Astrocyte of the spinal cord (primary cell): Measurements from ENCODE around the gene PTPRD.

Source experiments
- DNase-seq: peaks from one replicate; pipeline ENCODE4 v3.0.0; 2011; ENCODE audit warnings: low read depth, low spot score
- H3K4me3 ChIP-seq: 2 replicates; pipeline ENCODE4 v1.5.1; 2011; ENCODE audit warnings: low read depth, mild to moderate bottlenecking, low read length, moderate library complexity
- in situ Hi-C: cut with HindIII; loops from 2 replicates; pipeline ENCODE4 v1.10.0; 2017; ENCODE audit warnings: low sequenced_read_pairs
- TF ChIP-seq, protein P1 (sequence below): IDR thresholded peaks from 2 replicates; pipeline ENCODE4 v1.5.1; 2012; ENCODE audit warnings: low read depth, mild to moderate bottlenecking, low read length, inconsistent platforms

PTPRD gene

DNA sequence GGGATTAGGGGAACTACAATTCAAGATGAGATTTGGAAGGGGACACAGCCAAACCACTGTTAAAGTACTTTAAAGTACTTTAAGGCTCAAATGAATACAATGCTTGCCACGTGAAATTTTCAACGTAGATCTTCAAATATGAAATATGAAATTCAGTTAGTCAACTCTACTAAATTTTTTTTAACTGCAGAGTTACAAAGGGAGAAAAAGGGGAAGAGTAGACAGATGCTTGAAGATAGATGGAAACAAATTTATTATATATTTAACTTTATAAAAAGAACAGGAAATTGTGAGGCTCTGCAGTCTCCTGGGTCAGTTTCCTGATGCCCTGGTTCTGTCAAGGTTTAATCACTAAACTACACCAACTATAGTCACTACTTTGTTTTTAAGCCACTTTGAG is 2027.8 kb downstream of the PTPRD start:
- TF ChIP-seq, protein P1, sequence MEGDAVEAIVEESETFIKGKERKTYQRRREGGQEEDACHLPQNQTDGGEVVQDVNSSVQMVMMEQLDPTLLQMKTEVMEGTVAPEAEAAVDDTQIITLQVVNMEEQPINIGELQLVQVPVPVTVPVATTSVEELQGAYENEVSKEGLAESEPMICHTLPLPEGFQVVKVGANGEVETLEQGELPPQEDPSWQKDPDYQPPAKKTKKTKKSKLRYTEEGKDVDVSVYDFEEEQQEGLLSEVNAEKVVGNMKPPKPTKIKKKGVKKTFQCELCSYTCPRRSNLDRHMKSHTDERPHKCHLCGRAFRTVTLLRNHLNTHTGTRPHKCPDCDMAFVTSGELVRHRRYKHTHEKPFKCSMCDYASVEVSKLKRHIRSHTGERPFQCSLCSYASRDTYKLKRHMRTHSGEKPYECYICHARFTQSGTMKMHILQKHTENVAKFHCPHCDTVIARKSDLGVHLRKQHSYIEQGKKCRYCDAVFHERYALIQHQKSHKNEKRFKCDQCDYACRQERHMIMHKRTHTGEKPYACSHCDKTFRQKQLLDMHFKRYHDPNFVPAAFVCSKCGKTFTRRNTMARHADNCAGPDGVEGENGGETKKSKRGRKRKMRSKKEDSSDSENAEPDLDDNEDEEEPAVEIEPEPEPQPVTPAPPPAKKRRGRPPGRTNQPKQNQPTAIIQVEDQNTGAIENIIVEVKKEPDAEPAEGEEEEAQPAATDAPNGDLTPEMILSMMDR, result no peak
- no peak for DNase-seq
- H3K4me3 ChIP-seq, result no peak overlapping the region
- in situ Hi-C loops, result no loop called here

DNA sequence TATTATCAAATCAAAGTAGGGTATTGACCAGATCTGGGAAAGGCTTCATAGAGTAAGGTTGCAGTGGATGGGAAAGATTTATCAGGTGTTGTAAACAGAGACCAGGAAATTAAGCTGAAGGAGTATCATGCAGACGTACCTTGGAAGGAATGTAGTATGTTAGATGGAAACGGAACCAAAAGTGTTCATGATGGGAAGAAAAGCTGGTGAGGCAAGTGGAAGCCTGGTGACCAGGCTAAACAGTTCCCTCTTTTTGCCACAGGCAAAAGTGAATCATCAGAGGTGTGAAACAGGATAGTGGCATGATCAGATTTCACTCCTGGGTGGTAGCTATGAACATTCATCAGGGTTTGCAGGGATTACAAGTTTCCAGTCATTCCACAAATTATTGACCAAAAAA is 2033.1 kb downstream of the PTPRD start:
- no peak overlapping the region for H3K4me3 ChIP-seq
- in situ Hi-C loops, result no loop called here
- TF ChIP-seq, protein P1, result no peak
- no peak for DNase-seq

DNA sequence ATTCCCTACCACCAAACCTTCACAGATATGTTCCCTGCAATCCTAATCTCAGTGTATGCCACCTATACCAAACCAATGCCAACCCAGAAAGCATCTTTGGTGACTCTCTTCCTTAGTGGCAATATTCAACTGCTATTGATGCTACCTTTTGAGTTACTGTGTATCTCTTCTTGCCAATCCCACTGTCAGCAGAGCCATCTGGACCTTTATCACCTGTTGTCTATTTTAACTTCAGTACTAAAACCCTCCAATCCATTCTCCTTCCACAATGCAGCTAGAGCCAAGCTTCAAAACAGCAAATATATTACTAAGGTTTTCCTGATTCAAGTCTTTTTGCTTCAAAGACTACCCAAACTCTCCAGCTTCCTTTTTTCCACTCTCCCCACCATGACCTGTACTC is 2036.1 kb downstream of the PTPRD start:
- in situ Hi-C loops, result no loop called here
- no peak overlapping the region for H3K4me3 ChIP-seq
- no peak for DNase-seq
- TF ChIP-seq, protein P1, result no peak

DNA sequence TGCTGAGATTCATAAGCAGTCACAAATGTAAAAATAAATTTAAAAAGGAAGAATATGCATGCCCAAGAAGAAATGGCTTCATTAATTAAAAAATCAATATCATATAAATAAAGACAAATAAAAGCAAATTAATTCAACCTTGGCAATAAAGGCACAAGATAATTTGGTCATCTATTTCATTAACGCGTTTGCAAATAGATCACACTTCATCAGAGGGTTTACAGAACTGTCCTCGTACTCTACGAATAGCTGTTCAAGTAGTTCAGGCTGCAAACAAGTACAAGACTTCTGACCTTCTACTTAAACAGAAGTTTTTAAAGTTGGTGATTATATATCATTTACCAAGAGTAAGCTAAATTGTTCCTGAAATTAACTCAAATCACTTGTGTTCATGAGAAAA is 2038.0 kb downstream of the PTPRD start:
- TF ChIP-seq, protein P1, result no peak
- H3K4me3 ChIP-seq, result no peak overlapping the region
- no peak for DNase-seq
- in situ Hi-C loops, result no loop called here

DNA sequence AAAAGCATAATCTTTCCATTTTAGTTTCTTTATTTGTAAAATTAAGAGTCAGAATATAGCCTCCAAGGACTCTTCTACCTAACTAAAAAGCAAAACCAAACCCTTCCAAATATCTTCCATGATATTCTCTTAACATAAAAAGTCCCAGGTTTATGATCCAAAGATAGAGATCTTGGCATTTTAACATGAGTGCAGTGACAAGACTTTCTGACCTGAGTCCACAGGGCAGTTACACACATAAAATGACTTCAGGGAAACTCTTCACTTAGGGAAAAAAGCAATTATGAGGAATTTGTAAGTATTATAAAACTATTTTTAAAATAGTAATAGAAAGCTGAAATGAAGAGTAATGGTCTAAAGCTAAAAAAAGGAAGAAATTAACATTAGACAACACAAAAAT is 2040.6 kb downstream of the PTPRD start:
- DNase-seq, result no peak

DNA sequence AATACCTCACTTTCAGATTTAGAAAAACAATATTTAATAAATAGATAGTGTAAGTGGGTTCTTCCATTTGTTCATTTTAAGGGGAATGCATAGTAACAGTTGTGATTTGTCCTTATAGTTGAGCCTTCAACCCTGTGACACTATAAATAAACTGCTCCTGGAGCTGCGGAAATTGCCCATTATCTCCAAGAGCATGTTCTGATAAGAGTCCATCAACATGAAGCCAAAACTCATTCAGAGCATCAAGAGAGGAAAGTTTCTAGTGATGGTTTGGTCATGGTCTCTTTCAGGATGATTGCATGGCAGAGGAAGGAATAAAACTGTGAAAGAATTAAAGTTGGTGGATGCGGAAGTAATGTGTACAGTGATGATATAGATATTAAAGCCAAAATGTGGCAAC is 2041.2 kb downstream of the PTPRD start:
- TF ChIP-seq, protein P1, result no peak
- no peak for DNase-seq

More for the DNA sequence above, 2040.6 kb downstream of the PTPRD start:
- no peak overlapping the region for H3K4me3 ChIP-seq
- TF ChIP-seq, protein P1, result no peak
- in situ Hi-C loops, result no loop called here

DNA sequence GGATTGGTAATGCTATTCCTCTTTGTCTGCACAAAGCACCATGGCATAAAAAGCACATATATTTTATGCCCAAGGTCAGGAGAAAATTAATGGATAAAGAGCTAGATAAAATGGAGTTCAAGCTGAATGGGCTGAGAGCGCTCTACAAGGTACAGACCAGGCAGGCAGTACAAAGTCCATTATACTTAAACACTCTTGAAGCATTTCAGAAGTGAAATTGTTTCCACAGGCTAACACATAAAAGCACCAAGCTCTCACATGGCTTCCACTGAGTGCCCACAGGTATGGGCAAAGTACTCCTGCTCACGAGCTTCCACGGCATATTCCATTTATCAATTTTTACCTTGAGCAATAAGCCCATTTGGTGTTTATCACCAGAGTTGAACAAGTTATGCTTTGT is 2042.0 kb downstream of the PTPRD start:
- no peak overlapping the region for H3K4me3 ChIP-seq
- TF ChIP-seq, protein P1, result no peak
- DNase-seq, result no peak
- in situ Hi-C loops, result no loop called here

More for the DNA sequence above, 2041.2 kb downstream of the PTPRD start:
- in situ Hi-C loops, result no loop called here
- H3K4me3 ChIP-seq, result no peak overlapping the region
